Prostate gland (tissue), 2 donors: ENCODE measurements around the gene SH3PXD2B. TPM values are rescaled to one million over a fixed set of nuclear protein-coding genes. Genes with fewer than 3 reads are reported as not detected.
"Not testable (repeated sequence)": the region's sequence is repeated elsewhere in the genome, so short reads cannot be mapped to it uniquely, and the experiment has no call there.

Experiments used
- DNase-seq: peaks from one replicate; pipeline ENCODE4 v3.0.0-alpha.2; 2019; ENCODE audit warnings: low spot score
- H3K27ac ChIP-seq, 2 donors: fragments of 200-600 bp; sonication (generic); 2 replicates each; pipeline ENCODE4 v1.5.1; 2017 to 2019
- H3K27me3 ChIP-seq: fragments of 200-600 bp; sonication (generic); replicated peaks from 2 replicates; pipeline ENCODE4 v1.5.1; 2019; ENCODE audit not compliant: insufficient read depth
- H3K36me3 ChIP-seq, 2 donors: fragments of 200-600 bp; sonication (generic); 1 replicate in 1 of 2; 2 replicates in 1 of 2; pipeline versions ENCODE4 v1.5.1 to v1.8.1; 2017 to 2019
- H3K4me1 ChIP-seq: fragments of 200-600 bp; sonication (generic); replicated peaks from 2 replicates; pipeline ENCODE4 v1.5.1; 2019
- H3K4me3 ChIP-seq, 2 donors: fragments of 200-600 bp; sonication (generic); 2 replicates each; pipeline ENCODE4 v1.5.1; 2017 to 2019
- H3K9me3 ChIP-seq: fragments of 200-600 bp; sonication (generic); 2 replicates; pipeline ENCODE4 v1.5.1; 2017
- POLR2A ChIP-seq: fragments of 450-650 bp; IDR thresholded peaks from one replicate; pipeline ENCODE4 v1.6.1; 2016; ENCODE audit warnings: antibody characterized with exemption, mild to moderate bottlenecking
- POLR2AphosphoS5 ChIP-seq: sonication (generic); formaldehyde crosslinking; IDR thresholded peaks from one replicate; pipeline ENCODE4 v1.6.1; 2017; ENCODE audit warnings: antibody characterized with exemption
- WGBS: methylation state at CpG from one replicate; pipeline ENCODE4 v1.1.5; 2018; 5-methylcytosine and 5-hydroxymethylcytosine counted together
- intact Hi-C: fragments of 100-400 bp; cut with DNase I; formaldehyde crosslinking; loops from one replicate; pipeline ENCODE4 v1.14.2; 2022
- total RNA-seq, 2 donors: library from RNA; depleted of rRNA; stranded (reverse); fragments of >200 nt; gene quantifications; one replicate each; pipeline ENCODE4 v1.1.0, GENCODE V29; 2016
- TF ChIP-seq, protein P1 (sequence below), 4 experiments: fragments of 200-600 bp in 2 of 4; fragments of 450-650 bp in 2 of 4; sonication (generic) in 2 of 4; IDR thresholded peaks; 1 replicate in 3 of 4; 2 replicates in 1 of 4; pipeline ENCODE4 v1.5.1; 2016 to 2019; ENCODE audit warnings: antibody characterized with exemption in 4 of 4, mild to moderate bottlenecking in 2 of 4, moderate library complexity in 2 of 4

The SH3PXD2B gene
- total RNA-seq, 2 donors from 2014 or later, result 15.8 to 38.0 TPM

DNA sequence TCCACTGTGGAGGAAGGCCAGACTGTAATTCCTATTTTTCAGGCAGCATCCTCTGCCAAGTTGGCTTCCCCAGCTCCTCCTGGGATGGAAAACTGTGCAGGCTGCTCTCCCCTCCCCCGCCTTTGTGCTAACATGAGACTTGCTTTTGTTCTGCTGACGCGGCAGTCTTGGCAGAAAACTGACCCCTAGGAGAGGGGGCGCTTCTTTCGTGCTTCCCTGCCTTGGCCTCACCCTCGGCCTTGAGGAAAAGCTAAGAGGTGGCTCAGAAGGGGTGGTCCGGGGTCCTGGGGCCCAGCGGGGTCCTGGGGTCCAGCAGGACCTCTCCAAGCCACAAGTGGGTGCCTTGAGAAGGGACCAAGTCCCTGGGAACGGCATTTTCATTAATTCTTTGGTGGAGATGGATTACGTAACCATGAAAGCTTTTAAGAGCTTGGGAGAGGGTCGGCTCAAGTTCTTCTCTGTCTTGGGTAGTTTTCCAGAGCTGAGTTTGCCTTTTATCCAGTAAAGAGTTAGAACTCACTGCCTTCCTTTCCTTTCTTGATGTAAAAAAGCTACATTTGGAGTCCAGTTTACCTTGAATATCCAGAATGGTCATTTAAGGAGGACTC is 51.0 kb downstream of the SH3PXD2B start:
- peak; percentile 54 for DNase-seq
- Histone ChIP-seq H3K4me3 (no peak overlapping the region), H3K36me3 (no peaks in the 10 kb centered on the region), H3K27ac (peak overlapping the region; percentile 76 to 85), H3K4me1 (peaks cover 5% of the 10 kb centered on the region), H3K9me3 (no peaks in the 10 kb centered on the region), H3K27me3 (no peaks in the 10 kb centered on the region)
- WGBS, result 15% methylated on average over 11 of the region's 11 CpGs
- intact Hi-C loops, result no loop called here
- TF ChIP-seq, protein P1, sequence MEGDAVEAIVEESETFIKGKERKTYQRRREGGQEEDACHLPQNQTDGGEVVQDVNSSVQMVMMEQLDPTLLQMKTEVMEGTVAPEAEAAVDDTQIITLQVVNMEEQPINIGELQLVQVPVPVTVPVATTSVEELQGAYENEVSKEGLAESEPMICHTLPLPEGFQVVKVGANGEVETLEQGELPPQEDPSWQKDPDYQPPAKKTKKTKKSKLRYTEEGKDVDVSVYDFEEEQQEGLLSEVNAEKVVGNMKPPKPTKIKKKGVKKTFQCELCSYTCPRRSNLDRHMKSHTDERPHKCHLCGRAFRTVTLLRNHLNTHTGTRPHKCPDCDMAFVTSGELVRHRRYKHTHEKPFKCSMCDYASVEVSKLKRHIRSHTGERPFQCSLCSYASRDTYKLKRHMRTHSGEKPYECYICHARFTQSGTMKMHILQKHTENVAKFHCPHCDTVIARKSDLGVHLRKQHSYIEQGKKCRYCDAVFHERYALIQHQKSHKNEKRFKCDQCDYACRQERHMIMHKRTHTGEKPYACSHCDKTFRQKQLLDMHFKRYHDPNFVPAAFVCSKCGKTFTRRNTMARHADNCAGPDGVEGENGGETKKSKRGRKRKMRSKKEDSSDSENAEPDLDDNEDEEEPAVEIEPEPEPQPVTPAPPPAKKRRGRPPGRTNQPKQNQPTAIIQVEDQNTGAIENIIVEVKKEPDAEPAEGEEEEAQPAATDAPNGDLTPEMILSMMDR (IDR thresholded peaks at IDR 0.05), result no peak
- peak; percentile 61 for TF ChIP-seq POLR2AphosphoS5
- no peak for TF ChIP-seq POLR2A

GRCh38 chr5:172402531-172403188 is 51.7 kb downstream of the SH3PXD2B start:
- Histone ChIP-seq H3K36me3 (no peaks in the 10 kb centered on the region), H3K27ac (peak overlapping the region; percentile 76 to 85), H3K4me3 (no peak overlapping the region), H3K4me1 (peaks cover 5% of the 10 kb centered on the region), H3K9me3 (no peaks in the 10 kb centered on the region), H3K27me3 (no peaks in the 10 kb centered on the region)
- DNase-seq, result no peak
- intact Hi-C loops, result no loop called here
- 41% methylated on average over 13 of the region's 13 CpGs for WGBS
- no peak for TF ChIP-seq POLR2AphosphoS5
- TF ChIP-seq, protein P1 (IDR thresholded peaks at IDR 0.05), result no peak
- TF ChIP-seq POLR2A, result no peak

DNA sequence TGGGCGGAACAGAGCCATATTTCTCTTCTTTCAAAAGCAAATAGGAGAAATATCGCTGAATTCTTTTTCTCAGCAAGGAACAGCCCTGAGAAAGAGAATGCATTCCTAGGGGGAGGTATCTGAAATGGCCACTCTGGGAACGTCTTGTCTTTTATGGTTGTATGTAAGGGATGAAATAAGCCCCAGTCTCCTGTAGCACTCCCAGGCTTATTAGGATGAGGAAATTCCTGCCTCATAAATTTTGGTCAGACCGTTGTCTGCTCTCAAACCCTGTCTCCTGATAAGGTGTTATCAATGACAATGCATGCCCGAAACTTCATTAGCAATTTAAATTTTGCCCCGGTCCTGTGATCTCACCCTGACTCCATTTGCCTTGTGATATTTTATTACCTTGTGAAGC is 52.3 kb downstream of the SH3PXD2B start:
- H3K27ac ChIP-seq, H3K36me3 ChIP-seq, DNase-seq, H3K9me3 ChIP-seq, H3K27me3 ChIP-seq, H3K4me1 ChIP-seq, H3K4me3 ChIP-seq, intact Hi-C loops: not testable (repeated sequence)
- WGBS, result 68% methylated on average over 6 of the region's 6 CpGs

DNA sequence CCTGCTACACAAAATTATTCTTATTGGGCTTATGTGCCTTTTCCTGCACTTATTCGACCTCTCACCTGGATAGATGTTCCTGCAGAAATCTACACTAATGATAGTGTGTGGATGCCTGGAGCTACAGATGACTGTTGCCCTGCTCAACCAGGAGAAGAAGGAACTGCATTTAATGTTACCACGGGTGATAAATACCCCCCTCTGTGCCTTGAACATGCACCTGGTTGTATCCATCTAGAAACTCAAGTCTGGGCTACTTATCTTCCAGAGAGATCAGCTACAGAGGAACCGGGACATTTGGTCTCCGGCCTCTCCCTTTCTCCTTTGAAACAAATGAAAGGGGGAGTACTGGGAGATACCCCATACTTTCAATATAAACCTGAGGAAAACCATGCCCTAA is 54.5 kb downstream of the SH3PXD2B start:
- H3K36me3 ChIP-seq, result no peaks in the 10 kb centered on the region
- intact Hi-C loops, result no loop called here
- H3K4me1 ChIP-seq, result peaks cover 5% of the 10 kb centered on the region
- no peaks in the 10 kb centered on the region for H3K27me3 ChIP-seq
- DNase-seq, result no peak
- TF ChIP-seq, protein P1 (IDR thresholded peaks at IDR 0.05), result no peak
- no peak for TF ChIP-seq POLR2A
- TF ChIP-seq POLR2AphosphoS5, result no peak
- peak overlapping the region; percentile 25 to 42 for H3K27ac ChIP-seq
- H3K9me3 ChIP-seq, result no peaks in the 10 kb centered on the region
- WGBS, result 50% methylated on average over 4 of the region's 4 CpGs
- H3K4me3 ChIP-seq, result no peak overlapping the region

DNA sequence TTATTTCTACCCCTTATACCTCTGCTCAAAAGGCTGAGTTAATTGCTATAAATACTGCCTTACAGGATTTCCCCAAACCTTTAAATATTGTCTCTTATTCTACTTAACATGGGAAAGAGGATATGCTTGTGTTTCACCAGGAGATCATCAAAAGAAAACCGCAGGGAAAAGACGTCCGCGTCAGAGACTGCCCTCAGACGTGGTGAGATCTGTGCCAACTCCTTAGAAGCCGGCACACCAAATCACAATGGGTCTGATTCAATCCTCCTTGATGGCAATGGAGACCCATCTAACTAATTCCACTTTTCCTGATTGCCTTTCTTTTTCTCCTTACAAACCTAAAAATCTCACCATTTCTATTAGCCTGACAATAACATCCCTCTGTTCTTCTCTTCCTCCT is 55.0 kb downstream of the SH3PXD2B start:
- 50% methylated on average over 6 of the region's 6 CpGs for WGBS
- TF ChIP-seq POLR2AphosphoS5, result no peak
- no peak for TF ChIP-seq POLR2A
- TF ChIP-seq, protein P1 (IDR thresholded peaks at IDR 0.05), result no peak
- peak overlapping the region; percentile 25 to 42 for H3K27ac ChIP-seq
- H3K36me3 ChIP-seq, result no peaks in the 10 kb centered on the region
- no peak overlapping the region for H3K4me3 ChIP-seq
- H3K4me1 ChIP-seq, result peaks cover 5% of the 10 kb centered on the region
- H3K27me3 ChIP-seq, result no peaks in the 10 kb centered on the region
- intact Hi-C loops, result no loop called here
- H3K9me3 ChIP-seq, result no peaks in the 10 kb centered on the region
- no peak for DNase-seq

- DNase-seq, H3K27ac ChIP-seq, H3K36me3 ChIP-seq, H3K9me3 ChIP-seq, intact Hi-C loops, H3K4me1 ChIP-seq, H3K27me3 ChIP-seq, H3K4me3 ChIP-seq: not testable (repeated sequence)
- WGBS, result 75% methylated on average over 4 of the region's 4 CpGs
Observed at GRCh38 chr5:172398645-172399044, 55.7 kb downstream of the SH3PXD2B start.

- 95% methylated on average over 8 of the region's 8 CpGs for WGBS
- DNase-seq, H3K36me3 ChIP-seq: not testable (repeated sequence)
Observed at GRCh38 chr5:172396994-172397393, 57.3 kb downstream of the SH3PXD2B start.

More at GRCh38 chr5:172396994-172397393, 57.3 kb downstream of the SH3PXD2B start:
- H3K9me3 ChIP-seq, H3K4me3 ChIP-seq, intact Hi-C loops, H3K4me1 ChIP-seq, H3K27me3 ChIP-seq, H3K27ac ChIP-seq: not testable (repeated sequence)
